ENCODE data around the gene TST. TPM values are rescaled to one million over a fixed set of nuclear protein-coding genes. Genes with fewer than 3 reads are reported as not detected.

TST gene
- total and polyA plus RNA-seq, 10 of the 15 experiments (the other 5 are each of a cell fraction or from before 2014, with no cell fraction given): 2.4 to 24.6 (median 10.4) TPM

DNA sequence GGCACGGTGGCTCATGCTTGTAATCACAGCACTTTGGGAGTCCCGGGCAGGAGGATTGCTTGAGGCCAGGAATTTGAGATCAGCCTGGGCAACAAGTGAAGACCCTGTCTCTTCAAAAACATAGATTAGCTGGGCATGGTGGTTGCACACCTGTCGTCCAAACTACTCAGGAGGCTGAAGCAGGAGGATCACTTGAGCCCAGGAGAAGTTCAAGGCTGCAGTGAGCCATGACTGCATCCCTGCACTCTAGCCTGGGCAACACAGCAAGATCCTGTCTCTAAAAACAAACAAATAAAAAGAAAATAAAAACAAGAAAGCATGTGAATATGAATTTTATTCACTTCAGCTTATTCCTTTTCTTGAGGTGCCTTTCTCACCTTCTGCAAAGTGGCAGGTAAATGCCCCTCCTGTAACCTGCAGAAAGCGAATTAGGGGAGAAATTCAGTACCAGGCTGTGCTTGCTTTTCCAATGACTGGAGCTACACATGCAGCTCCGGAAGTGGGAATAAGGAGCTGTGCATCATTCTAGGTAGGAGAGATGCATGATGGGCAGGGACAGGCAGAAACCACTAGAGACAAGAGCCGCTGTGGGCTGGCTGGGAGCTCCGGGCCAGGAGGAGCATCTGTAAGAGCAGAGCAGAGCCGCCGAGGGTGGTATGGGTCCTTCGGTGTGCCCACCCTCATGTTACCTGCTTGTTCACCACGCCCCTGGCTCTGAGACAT is 17.6 kb upstream of the TST start:
- no TSS peak for BruUV-seq (replicated peaks)
- no peak for TF ChIP-seq FOS (IDR thresholded peaks at IDR 0.05; ENCODE audit: borderline replicate concordance, extremely low read depth, insufficient read length)
- TF ChIP-seq ZSCAN29 (IDR thresholded peaks at IDR 0.05): no peak
- TF ChIP-seq CHD4 (IDR thresholded peaks at IDR 0.05): no peak
- TF ChIP-seq ZNF274 (IDR thresholded peaks at IDR 0.05; ENCODE audit: insufficient read depth, insufficient read length): no peak
- no peak for TF ChIP-seq ZZZ3 (IDR thresholded peaks at IDR 0.05; ENCODE audit: control insufficient read depth, insufficient read length, low read depth)
- TF ChIP-seq BCL11A (IDR thresholded peaks at IDR 0.05; ENCODE audit: low read depth, low read length): no peak
- TF ChIP-seq HDGF (IDR thresholded peaks at IDR 0.05): no peak
- TF ChIP-seq MEF2A (IDR thresholded peaks at IDR 0.05; ENCODE audit: insufficient read depth, low read depth, low read length): no peak
- TF ChIP-seq, protein P1, sequence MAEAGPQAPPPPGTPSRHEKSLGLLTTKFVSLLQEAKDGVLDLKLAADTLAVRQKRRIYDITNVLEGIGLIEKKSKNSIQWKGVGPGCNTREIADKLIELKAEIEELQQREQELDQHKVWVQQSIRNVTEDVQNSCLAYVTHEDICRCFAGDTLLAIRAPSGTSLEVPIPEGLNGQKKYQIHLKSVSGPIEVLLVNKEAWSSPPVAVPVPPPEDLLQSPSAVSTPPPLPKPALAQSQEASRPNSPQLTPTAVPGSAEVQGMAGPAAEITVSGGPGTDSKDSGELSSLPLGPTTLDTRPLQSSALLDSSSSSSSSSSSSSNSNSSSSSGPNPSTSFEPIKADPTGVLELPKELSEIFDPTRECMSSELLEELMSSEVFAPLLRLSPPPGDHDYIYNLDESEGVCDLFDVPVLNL (IDR thresholded peaks at IDR 0.05; ENCODE audit: low read depth, low read length): no peak
- TF ChIP-seq CREB1 (IDR thresholded peaks at IDR 0.05; ENCODE audit: low read depth): no peak
- TF ChIP-seq ZNF384 (IDR thresholded peaks at IDR 0.05; ENCODE audit: borderline replicate concordance, low read depth, low read length): no peak
- no peak for TF ChIP-seq ZNF24 (IDR thresholded peaks at IDR 0.05)
- Histone ChIP-seq H2AFZ (ENCODE audit: control insufficient read depth, low read depth, low read length) (no peak overlapping the region), H4K20me1 (ENCODE audit: control insufficient read depth, insufficient read depth) (no peaks in the 10 kb centered on the region), H3K4me1 (ENCODE audit: control insufficient read depth, insufficient read depth, low read length) (no peaks in the 10 kb centered on the region), H3K27ac (ENCODE audit: control insufficient read depth, insufficient read depth) (no peak overlapping the region), H3K36me3 (ENCODE audit: control insufficient read depth in 2 of 2, insufficient read depth in 2 of 2, low read length in 1 of 2) (no peaks in the 10 kb centered on the region), H3K9ac (ENCODE audit: control insufficient read depth, insufficient read depth, low read length) (no peak overlapping the region), H3K4me3 (no peak overlapping the region), H3K4me2 (ENCODE audit: control insufficient read depth, insufficient read depth) (no peak overlapping the region), H3K9me3 (replicated peaks; ENCODE audit: control insufficient read depth, insufficient read depth, low read length) (no peaks in the 10 kb centered on the region), H3K27me3 (replicated peaks in 1 of 2; ENCODE audit: control insufficient read depth in 2 of 2, insufficient read depth in 2 of 2, low read length in 1 of 2) (no peaks in the 10 kb centered on the region; a peak in 1 of 4 replicates), H3K79me2 (ENCODE audit: control insufficient read depth, insufficient read depth, low read length) (no peaks in the 10 kb centered on the region)
- ATAC-seq (no peak), FAIRE-seq (no peak), DNase-seq (ENCODE audit: low read depth, low spot score) (no peak)
- in situ Hi-C loops (cut with MboI): no loop called here
- SMC1A ChIA-PET (ENCODE audit: uncharacterized antibody, unreplicated experiment): no interaction called here
- WGBS (ENCODE audit: insufficient coverage, insufficient replicate concordance, low lambda C conversion rate, missing lambda C conversion rate): 36% methylated on average over 9 of the region's 11 CpGs
- RAD21 ChIA-PET (ENCODE audit: unreplicated experiment): no interaction called here
- POLR2A ChIA-PET: interaction anchor here (0.7 to 1.3 kb wide), 3 partner anchors 11 to 130 kb away, joined by 3 to 4 read pairs (median 3); no protein-coding TSS in a partner anchor
- CTCF ChIA-PET: interaction anchor here (0.6 to 1.4 kb wide), 3 partner anchors 15 to 280 kb away, joined by 3 to 6 read pairs (median 4); partner anchors contain the start of gene MPST
- intact Hi-C loops (cut with micrococcal nuclease; ENCODE audit: unreplicated experiment): no loop called here
